ENCODE measurements around the gene SERPINB3.

GRCh38 chr18:63606526-63606925, 55.2 kb downstream of the SERPINB3 start:
- no peak for TF ChIP-seq ARNTL (CRISPR knock-in tag; IDR thresholded peaks at IDR 0.05; ENCODE audit: borderline replicate concordance, low read depth)
- TF ChIP-seq RARB (CRISPR knock-in tag; IDR thresholded peaks at IDR 0.05), result no peak
- no peak for TF ChIP-seq PATZ1 (CRISPR knock-in tag; IDR thresholded peaks at IDR 0.05; ENCODE audit: borderline replicate concordance)

Data from SK-N-SH treated with all-trans-retinoic acid at 6 μM for 48 hours (cell line).